Activated CD4-positive, alpha-beta memory T cell treated with anti-CD3 and anti-CD28 coated beads, Interleukin-2, amount 10 ng/mL, durations not matched to agents 7 days and 5 days (primary cell): ENCODE measurements around the gene ADAM12. TPM values are rescaled to one million over a fixed set of nuclear protein-coding genes. Genes with fewer than 3 reads are reported as not detected.

Experiments
- CTCF ChIA-PET: fragments of 350-600 bp; sonication (Branson Sonifier 250); formaldehyde crosslinking; loops from one replicate; lab custom pipeline; 2021; ENCODE audit warnings: antibody characterized with exemption, inconsistent platforms; lab: Charles Lee
- POLR2A ChIA-PET: fragments of 350-600 bp; sonication (Branson Sonifier 250); formaldehyde crosslinking; loops from one replicate; lab custom pipeline; 2021; ENCODE audit warnings: antibody characterized with exemption; lab: Charles Lee
- DNase-seq: peaks from one replicate; pipeline ENCODE4 v3.0.0-alpha.2; 2020
- H3K27ac Mint-ChIP-seq: one replicate; pipeline ENCODE4 v1.8.0; 2021; ENCODE audit warnings: mild to moderate bottlenecking, mixed read lengths
- H3K27me3 Mint-ChIP-seq: one replicate; pipeline ENCODE4 v1.8.0; 2021; ENCODE audit warnings: mixed read lengths
- H3K36me3 Mint-ChIP-seq: one replicate; pipeline ENCODE4 v1.8.0; 2021; ENCODE audit warnings: low read depth, mixed read lengths
- H3K4me1 Mint-ChIP-seq: one replicate; pipeline ENCODE4 v1.8.0; 2021; ENCODE audit warnings: mixed read lengths
- H3K4me3 Mint-ChIP-seq: one replicate; pipeline ENCODE4 v1.8.0; 2021; ENCODE audit warnings: mild to moderate bottlenecking, mixed read lengths
- H3K9me3 Mint-ChIP-seq: one replicate; pipeline ENCODE4 v1.8.0; 2021; ENCODE audit warnings: mixed read lengths
- total RNA-seq, 2 experiments: library from RNA; stranded (reverse); gene quantifications; one replicate each; pipeline ENCODE4 v1.2.3, GENCODE V29; 2021

The ADAM12 gene
- total RNA-seq, 2 experiments from 2014 or later: 1.2 to 1.3 TPM

DNA sequence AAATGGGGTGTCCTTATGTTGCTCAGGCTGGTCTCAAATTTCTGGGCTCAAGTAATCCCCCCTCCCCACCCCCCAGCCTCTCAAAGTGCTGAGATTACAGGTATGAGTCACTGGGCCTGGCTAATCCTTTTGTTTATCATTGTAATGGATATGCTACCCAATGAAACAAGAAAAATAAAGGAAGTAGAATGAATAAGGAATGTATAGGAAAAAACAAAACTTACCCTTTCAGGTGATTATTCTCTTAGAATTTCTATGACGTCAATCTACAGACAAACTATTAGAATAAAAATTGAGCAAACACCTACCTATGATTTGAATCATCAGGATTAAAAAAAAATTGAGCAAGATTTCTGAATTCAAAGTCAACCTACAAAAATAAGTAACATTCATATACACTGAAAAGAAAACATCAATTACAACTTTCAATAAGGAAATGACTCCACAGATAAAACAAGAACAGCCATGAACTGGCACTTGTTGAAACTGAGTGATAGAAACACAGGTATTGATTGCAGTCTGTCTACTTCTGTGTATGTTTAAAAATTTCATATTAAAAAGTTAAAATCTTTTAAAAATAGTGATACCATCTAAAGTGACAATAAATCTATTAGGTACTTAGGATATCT lies 12.2 kb downstream of the ADAM12 start:
- no peak overlapping the region for H3K27ac Mint-ChIP-seq
- H3K36me3 Mint-ChIP-seq: no peaks in the 10 kb centered on the region
- DNase-seq: no peak
- no peaks in the 10 kb centered on the region for H3K27me3 Mint-ChIP-seq
- ChIA-PET CTCF (no interaction called here), POLR2A (no interaction called here)
- H3K9me3 Mint-ChIP-seq: peaks cover 8% of the 10 kb centered on the region
- no peaks in the 10 kb centered on the region for H3K4me1 Mint-ChIP-seq
- H3K4me3 Mint-ChIP-seq: no peak overlapping the region

DNA sequence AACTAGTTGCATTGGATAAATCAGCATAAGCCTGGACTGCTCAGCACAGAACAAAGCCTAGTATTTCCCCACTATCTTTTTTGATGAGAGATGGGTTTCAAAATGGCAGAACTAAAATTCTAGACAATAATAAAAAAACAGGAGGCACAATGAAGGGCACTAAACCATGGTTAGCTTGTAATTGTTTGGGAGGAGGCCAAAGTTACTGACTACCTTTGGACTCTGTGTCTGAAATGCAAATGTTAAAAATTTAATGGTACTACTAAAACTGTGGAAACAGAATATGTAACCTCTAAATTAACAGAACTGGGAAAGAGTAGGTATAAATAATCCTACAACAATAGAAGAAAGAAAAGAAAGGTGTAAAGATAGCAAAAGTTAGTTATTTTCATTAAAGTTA lies 13.0 kb downstream of the ADAM12 start:
- no peaks in the 10 kb centered on the region for H3K36me3 Mint-ChIP-seq
- peaks cover 8% of the 10 kb centered on the region for H3K9me3 Mint-ChIP-seq
- POLR2A ChIA-PET: no interaction called here
- H3K27ac Mint-ChIP-seq: no peak overlapping the region
- no peaks in the 10 kb centered on the region for H3K4me1 Mint-ChIP-seq
- no peak for DNase-seq
- CTCF ChIA-PET: no interaction called here
- H3K4me3 Mint-ChIP-seq: no peak overlapping the region
- H3K27me3 Mint-ChIP-seq: no peaks in the 10 kb centered on the region

DNA sequence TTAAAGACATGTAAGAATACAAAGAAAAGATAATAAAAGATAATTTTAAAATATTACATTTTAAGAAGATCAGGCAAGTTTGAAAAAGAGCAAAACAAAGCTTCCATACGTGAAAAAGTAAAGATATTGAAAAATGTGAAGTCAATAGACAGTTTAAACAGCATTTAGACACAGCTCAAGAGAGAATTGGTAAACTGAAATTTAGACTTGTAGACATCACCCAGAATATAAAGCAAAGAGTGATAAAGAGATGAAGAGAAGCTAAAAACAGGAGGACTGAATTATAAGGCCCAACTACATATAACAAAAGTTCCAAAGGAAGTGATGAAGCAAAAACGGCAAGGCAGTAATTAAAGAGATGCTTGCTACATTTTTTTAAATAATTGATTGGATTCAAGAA lies 13.8 kb downstream of the ADAM12 start:
- H3K27ac Mint-ChIP-seq: no peak overlapping the region
- H3K36me3 Mint-ChIP-seq: no peaks in the 10 kb centered on the region
- H3K4me1 Mint-ChIP-seq: no peaks in the 10 kb centered on the region
- POLR2A ChIA-PET: no interaction called here
- peaks cover 5% of the 10 kb centered on the region for H3K9me3 Mint-ChIP-seq
- no peak for DNase-seq
- CTCF ChIA-PET: no interaction called here
- H3K4me3 Mint-ChIP-seq: no peak overlapping the region
- no peaks in the 10 kb centered on the region for H3K27me3 Mint-ChIP-seq

DNA sequence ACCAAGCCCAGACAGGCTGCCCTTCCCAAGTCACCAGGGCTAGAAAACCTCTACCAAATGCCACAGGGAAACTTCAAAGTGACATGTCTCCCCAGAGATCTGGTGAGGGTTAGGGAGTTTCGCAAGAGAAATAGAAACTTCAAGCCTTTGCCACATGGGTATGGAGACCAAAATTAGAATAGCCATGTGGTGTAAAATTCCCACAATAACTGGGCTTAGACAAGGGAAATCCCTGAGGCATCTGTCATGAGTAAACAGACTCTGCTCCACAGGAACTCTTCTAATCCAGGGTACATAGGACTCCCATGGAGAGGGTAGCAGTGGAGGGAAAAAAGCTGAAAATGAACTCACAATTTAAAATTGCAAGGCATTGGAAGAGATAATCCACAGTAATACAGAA lies 14.3 kb downstream of the ADAM12 start:
- Mint-ChIP-seq H3K27me3 (no peaks in the 10 kb centered on the region), H3K36me3 (no peaks in the 10 kb centered on the region), H3K4me1 (no peaks in the 10 kb centered on the region), H3K27ac (no peak overlapping the region), H3K4me3 (no peak overlapping the region), H3K9me3 (peaks cover 3% of the 10 kb centered on the region)
- ChIA-PET POLR2A (no interaction called here), CTCF (no interaction called here)
- DNase-seq: no peak

DNA sequence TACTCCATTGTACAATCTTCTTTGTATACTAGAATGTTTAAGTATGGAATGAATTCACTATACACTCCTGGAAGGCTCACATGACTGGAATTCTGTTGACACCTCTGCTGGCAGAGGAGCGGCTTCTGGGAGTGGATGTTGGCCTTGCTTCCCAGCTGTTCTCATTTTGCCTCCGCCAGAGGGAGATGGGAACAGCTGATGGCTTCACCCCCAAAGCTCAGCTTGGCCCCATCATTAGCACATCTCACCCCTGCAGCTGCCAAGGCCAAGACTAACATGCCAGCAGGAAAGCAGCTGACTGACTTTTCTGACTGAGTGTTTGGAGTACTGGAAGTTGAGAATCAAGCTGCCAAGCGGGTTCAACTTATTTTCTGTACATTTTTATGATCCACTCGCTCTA lies 15.1 kb downstream of the ADAM12 start:
- Mint-ChIP-seq H3K27ac (no peak overlapping the region), H3K27me3 (no peaks in the 10 kb centered on the region), H3K9me3 (peaks cover 3% of the 10 kb centered on the region), H3K4me3 (no peak overlapping the region), H3K4me1 (no peaks in the 10 kb centered on the region), H3K36me3 (no peaks in the 10 kb centered on the region)
- no peak for DNase-seq
- ChIA-PET POLR2A (no interaction called here), CTCF (no interaction called here)

DNA sequence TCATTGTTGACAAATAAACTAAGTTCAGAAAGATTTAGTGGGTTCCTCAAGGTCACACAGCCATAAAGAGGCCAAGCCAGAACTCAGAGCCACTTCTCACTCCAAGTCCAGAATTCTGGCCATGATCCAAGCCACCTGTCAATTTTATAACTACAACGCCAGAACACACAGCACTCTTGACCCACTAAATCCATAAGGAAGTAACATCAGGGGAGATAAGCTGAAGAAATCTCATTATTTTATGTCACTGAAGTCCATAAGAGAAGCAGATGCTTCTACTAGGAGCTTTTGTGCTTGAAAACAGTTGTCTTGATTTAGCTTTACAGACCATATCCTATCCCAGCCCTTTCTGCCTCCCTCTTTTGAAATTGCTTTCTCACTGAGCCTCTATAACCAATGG lies 15.9 kb downstream of the ADAM12 start:
- H3K27ac Mint-ChIP-seq: no peak overlapping the region
- H3K9me3 Mint-ChIP-seq: peaks cover 1% of the 10 kb centered on the region
- no peak overlapping the region for H3K4me3 Mint-ChIP-seq
- ChIA-PET POLR2A (no interaction called here), CTCF (no interaction called here)
- H3K27me3 Mint-ChIP-seq: no peaks in the 10 kb centered on the region
- no peaks in the 10 kb centered on the region for H3K4me1 Mint-ChIP-seq
- DNase-seq: no peak
- H3K36me3 Mint-ChIP-seq: no peaks in the 10 kb centered on the region

DNA sequence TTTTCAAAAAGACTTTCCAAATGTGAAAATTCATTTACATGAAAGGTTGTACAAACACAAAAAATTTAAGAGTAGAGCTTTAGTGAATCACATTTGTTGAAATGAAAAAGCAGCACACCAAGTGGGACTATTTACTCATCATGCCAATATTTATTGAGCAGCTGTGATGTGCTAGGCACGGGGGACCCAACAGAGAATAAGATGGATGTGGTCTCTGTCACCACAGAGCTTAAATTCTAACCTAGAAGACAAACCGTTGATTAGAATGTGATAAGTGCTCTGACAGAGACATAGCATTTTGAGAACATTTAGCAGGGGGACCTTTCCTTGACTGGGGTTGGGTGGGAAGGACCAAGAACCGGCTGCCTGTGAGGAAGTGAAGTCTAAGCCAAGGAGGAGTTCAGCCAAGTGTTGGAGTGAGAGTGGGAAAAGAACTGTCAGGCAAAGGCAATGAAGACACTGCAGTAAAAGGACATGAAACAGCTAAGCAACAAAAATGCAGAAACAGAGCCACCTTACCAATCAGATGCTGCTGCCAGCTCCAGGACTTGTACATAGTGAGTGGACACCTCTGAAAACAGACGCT lies 19.1 kb downstream of the ADAM12 start:
- no peak overlapping the region for H3K4me3 Mint-ChIP-seq
- H3K27ac Mint-ChIP-seq: no peak overlapping the region
- H3K4me1 Mint-ChIP-seq: no peaks in the 10 kb centered on the region
- no peak for DNase-seq
- no peaks in the 10 kb centered on the region for H3K27me3 Mint-ChIP-seq
- ChIA-PET POLR2A (no interaction called here), CTCF (no interaction called here)
- no peaks in the 10 kb centered on the region for H3K9me3 Mint-ChIP-seq
- H3K36me3 Mint-ChIP-seq: no peaks in the 10 kb centered on the region

DNA sequence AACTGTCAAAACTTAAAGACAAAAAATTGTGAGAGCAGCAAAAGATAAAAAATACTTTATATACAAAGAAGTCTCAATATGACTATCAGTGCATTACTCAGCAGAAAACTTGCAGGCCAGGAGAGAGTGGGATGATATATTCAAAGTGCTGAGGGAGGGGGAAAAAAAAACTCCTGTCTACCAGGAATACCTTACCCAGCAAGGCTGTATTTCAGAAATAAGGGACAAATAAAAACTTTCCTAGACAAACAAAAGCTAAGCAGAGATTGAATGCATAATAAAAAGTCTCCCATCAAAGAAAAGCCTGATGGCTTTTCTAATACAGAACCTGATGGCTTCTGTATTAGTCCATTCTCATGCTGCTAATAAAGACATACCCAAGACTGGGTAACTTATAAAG lies 31.1 kb downstream of the ADAM12 start:
- Mint-ChIP-seq H3K4me3 (no peak overlapping the region), H3K27me3 (no peaks in the 10 kb centered on the region), H3K4me1 (no peaks in the 10 kb centered on the region), H3K9me3 (peaks cover 20% of the 10 kb centered on the region), H3K36me3 (no peaks in the 10 kb centered on the region), H3K27ac (no peak overlapping the region)
- CTCF ChIA-PET: no interaction called here
- no peak for DNase-seq
- POLR2A ChIA-PET: no interaction called here

DNA sequence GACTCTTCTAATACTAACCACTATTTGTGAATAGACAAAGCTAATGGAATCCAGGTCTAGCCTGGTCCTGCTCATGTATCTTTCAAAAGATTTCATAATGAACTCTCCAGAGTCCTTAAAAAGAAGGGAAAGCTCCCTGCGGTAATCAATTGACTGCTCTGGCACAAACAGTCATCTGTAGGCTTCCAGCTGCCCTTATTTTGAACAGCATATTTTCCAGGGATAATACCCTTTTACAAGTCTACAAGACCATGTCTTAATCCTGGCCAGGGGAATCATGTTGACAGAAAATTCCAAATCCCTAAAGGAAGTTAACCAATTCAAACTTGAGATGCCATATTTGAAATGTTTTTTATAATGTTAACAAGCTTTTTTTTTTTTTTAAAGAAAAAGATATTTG lies 34.6 kb downstream of the ADAM12 start:
- DNase-seq: no peak
- H3K27me3 Mint-ChIP-seq: no peaks in the 10 kb centered on the region
- no peaks in the 10 kb centered on the region for H3K36me3 Mint-ChIP-seq
- no peak overlapping the region for H3K4me3 Mint-ChIP-seq
- H3K4me1 Mint-ChIP-seq: no peaks in the 10 kb centered on the region
- H3K9me3 Mint-ChIP-seq: peaks cover 18% of the 10 kb centered on the region
- CTCF ChIA-PET: no interaction called here
- POLR2A ChIA-PET: no interaction called here
- no peak overlapping the region for H3K27ac Mint-ChIP-seq

DNA sequence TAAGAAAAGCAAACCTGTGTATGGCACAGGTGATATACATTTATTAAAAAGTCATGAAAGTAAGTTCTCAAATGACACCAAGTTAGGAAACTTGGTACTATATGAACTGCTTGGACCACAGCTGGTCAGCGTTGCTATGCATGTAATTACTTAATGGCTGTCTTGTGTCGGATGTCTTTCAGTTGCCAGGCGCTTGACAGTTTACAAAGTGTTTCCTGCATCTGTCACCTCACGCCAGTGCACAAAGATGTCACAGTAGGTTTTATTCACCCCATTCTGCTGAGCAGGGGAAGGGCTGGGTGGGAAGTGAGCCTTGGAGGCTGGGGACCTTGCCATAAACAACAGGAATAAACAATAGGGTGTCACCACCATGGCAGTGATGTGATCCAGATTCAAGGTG lies 35.8 kb downstream of the ADAM12 start:
- Mint-ChIP-seq H3K9me3 (peaks cover 13% of the 10 kb centered on the region), H3K27ac (no peak overlapping the region), H3K4me1 (no peaks in the 10 kb centered on the region), H3K36me3 (no peaks in the 10 kb centered on the region), H3K4me3 (no peak overlapping the region), H3K27me3 (no peaks in the 10 kb centered on the region)
- ChIA-PET CTCF (no interaction called here), POLR2A (no interaction called here)
- no peak for DNase-seq

DNA sequence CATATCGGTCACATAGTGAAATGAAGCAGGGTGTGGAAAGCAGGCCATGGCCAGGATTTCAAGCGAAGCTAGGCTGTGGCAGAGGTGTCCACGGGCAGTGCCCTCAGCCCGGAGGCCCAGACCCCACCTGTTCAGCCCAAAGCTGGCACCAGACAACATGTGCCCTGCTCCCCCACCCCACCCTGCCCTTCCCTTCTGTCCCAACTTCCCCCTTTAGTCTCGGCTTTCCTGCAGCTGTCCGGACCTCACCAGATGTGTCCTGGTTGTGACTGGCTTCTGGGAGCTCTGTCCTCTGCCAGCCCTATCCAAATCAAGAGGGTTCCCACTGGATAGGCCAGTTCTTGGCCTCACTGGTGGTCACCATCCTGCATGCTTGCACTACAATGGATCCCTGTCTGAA lies 37.3 kb downstream of the ADAM12 start:
- H3K4me3 Mint-ChIP-seq: no peak overlapping the region
- ChIA-PET POLR2A (no interaction called here), CTCF (no interaction called here)
- H3K36me3 Mint-ChIP-seq: no peaks in the 10 kb centered on the region
- H3K4me1 Mint-ChIP-seq: no peaks in the 10 kb centered on the region
- peaks cover 5% of the 10 kb centered on the region for H3K9me3 Mint-ChIP-seq
- H3K27ac Mint-ChIP-seq: no peak overlapping the region
- no peaks in the 10 kb centered on the region for H3K27me3 Mint-ChIP-seq
- no peak for DNase-seq

DNA sequence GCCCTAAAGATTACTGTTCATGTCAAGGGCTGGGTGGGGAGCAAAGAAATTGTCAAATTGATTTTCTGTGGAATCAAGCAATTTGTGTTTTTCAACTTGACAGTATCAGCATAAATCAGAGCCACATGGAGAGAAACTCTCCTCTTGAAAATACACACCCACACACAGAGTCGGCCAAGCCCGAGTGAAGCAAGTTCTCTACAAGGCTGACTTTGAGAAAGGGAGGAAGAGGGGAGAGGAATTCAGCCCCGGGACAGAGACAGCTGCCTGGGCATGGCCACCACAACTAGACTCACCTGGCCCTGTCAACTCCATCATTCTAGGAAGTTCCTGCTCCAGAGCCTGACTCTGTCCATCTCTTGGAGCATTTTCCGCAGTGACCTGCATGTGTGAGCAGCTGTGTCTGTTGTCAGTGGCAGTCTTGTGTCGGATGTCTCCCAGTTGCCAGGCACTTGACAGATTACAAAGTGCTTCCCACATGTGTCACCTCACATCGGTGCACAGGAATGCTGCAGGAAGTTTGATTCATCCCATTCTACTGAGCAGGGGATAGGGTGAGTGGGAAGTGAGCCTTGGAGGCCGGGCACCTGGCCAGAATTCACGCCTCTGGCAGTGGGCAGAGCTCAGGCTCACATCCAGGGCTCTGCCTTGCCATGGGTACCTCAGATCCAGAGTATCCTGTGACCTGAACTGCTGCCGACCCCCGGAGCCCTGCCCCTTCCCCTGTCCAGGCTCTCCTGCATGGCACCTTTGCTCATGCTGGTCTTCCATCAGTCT lies 37.9 kb downstream of the ADAM12 start:
- Mint-ChIP-seq H3K9me3 (peaks cover 2% of the 10 kb centered on the region), H3K27me3 (no peaks in the 10 kb centered on the region), H3K27ac (no peak overlapping the region), H3K4me1 (no peaks in the 10 kb centered on the region), H3K4me3 (no peak overlapping the region), H3K36me3 (no peaks in the 10 kb centered on the region)
- POLR2A ChIA-PET: no interaction called here
- CTCF ChIA-PET: no interaction called here
- DNase-seq: no peak

DNA sequence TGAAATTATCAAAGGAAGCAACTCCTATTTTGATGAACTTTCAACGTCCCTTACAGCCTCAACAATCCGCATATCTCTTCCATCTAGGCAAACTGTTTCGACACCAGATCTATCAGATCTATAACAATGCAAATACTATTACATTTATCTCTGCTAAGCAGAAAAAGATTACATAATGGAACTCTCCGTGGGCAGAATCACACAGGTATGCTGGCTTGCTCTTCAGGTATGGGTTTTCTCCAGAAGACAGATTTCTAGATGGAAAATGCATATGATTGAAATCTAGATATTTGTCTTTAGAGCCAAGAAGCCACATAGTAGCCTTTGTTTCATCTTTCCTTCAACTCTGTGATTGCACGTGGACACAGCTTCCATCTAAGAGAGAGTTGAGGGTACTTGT lies 38.6 kb downstream of the ADAM12 start:
- Mint-ChIP-seq H3K9me3 (peaks cover 2% of the 10 kb centered on the region), H3K4me1 (no peaks in the 10 kb centered on the region)
- CTCF ChIA-PET: no interaction called here

DNA sequence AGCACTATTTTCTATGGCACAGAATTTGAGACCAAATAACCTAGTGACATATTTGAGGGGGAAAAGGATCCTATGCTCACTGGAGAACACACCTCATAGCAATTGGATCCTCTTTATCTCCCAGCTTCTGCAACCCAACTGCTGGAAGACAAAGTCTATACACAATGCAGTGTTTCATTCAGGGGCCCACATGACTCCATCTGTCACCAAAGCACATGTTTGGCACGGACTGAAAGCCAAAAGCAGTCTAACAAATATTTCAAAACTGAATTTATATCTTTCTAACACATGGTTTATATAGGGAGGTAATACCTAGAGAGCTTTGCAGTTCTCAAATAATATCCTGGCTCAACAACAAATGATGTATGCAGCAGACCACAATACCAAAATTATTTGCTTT lies 39.2 kb downstream of the ADAM12 start:
- ChIA-PET CTCF (no interaction called here), POLR2A (no interaction called here)
- Mint-ChIP-seq H3K4me3 (no peak overlapping the region), H3K4me1 (no peaks in the 10 kb centered on the region), H3K9me3 (peaks cover 2% of the 10 kb centered on the region), H3K27me3 (no peaks in the 10 kb centered on the region), H3K27ac (no peak overlapping the region), H3K36me3 (no peaks in the 10 kb centered on the region)
- DNase-seq: no peak

More for the DNA sequence above, 38.6 kb downstream of the ADAM12 start:
- H3K4me3 Mint-ChIP-seq: no peak overlapping the region
- DNase-seq: no peak
- H3K27me3 Mint-ChIP-seq: no peaks in the 10 kb centered on the region
- H3K27ac Mint-ChIP-seq: no peak overlapping the region
- POLR2A ChIA-PET: no interaction called here
- no peaks in the 10 kb centered on the region for H3K36me3 Mint-ChIP-seq
